IPS-NIHi7 (cell line): ENCODE measurements around the gene TMEM86B.
"Not testable (repeated sequence)": the region's sequence is repeated elsewhere in the genome, so short reads cannot be mapped to it uniquely, and the experiment has no call there.

Source experiments
- DNase-seq: peaks from one replicate; pipeline ENCODE4 v3.0.0; 2012; ENCODE audit warnings: mixed read lengths; ENCODE audit errors: extremely low spot score

The TMEM86B gene

GRCh38 chr19:55220525-55220924 lies 8.0 kb downstream of the TMEM86B start:
- DNase-seq = peak; percentile 70

GRCh38 chr19:55216461-55217198 lies 11.9 kb downstream of the TMEM86B start:
- DNase-seq = peak; percentile 96

- DNase-seq = no peak
Measured at GRCh38 chr19:55213547-55213946, 15.0 kb downstream of the TMEM86B start.

- DNase-seq = peak; percentile 35
Measured at GRCh38 chr19:55212447-55212846, 16.1 kb downstream of the TMEM86B start.

- DNase-seq = peak; percentile 10
Measured at GRCh38 chr19:55209693-55210472, 18.7 kb downstream of the TMEM86B start.

- DNase-seq = no peak
Measured at GRCh38 chr19:55208880-55209692, 19.5 kb downstream of the TMEM86B start, which contains the start of gene PTPRH. Gene PTPRH, minus strand, starts transcription at chr19:55209501. Its CDS starts 68 bp downstream, at chr19:55209433.

- DNase-seq = peak; percentile 97
Measured at GRCh38 chr19:55206664-55207500, 21.7 kb downstream of the TMEM86B start.

- DNase-seq = not testable (repeated sequence)
Measured at GRCh38 chr19:55202199-55202598, 26.4 kb downstream of the TMEM86B start.

GRCh38 chr19:55199620-55200204 lies 28.9 kb downstream of the TMEM86B start:
- no peak for DNase-seq

GRCh38 chr19:55198651-55199050 lies 29.9 kb downstream of the TMEM86B start:
- peak; percentile 41 for DNase-seq

- DNase-seq = no peak
Measured at GRCh38 chr19:55197528-55197927, 31.0 kb downstream of the TMEM86B start.

- DNase-seq = no peak
Measured at GRCh38 chr19:55196803-55197202, 31.8 kb downstream of the TMEM86B start.

GRCh38 chr19:55193481-55193880 lies 35.1 kb downstream of the TMEM86B start:
- DNase-seq = no peak

GRCh38 chr19:55189403-55189835 lies 39.1 kb downstream of the TMEM86B start:
- no peak for DNase-seq

GRCh38 chr19:55188625-55189024 lies 39.9 kb downstream of the TMEM86B start:
- DNase-seq = no peak

GRCh38 chr19:55186080-55186479 lies 42.5 kb downstream of the TMEM86B start:
- no peak for DNase-seq

- no peak for DNase-seq
Measured at GRCh38 chr19:55181740-55182139, 46.8 kb downstream of the TMEM86B start.

GRCh38 chr19:55179606-55180484 lies 48.7 kb downstream of the TMEM86B start, which contains the start of gene SYT5:
Gene SYT5, minus strand, starts transcription at chr19:55180289. Its CDS starts 1,248 bp downstream, at chr19:55179041.
- peak; percentile 91 for DNase-seq

- DNase-seq = peak; percentile 88
Measured at GRCh38 chr19:55178781-55179599, 49.6 kb downstream of the TMEM86B start.
